ENCODE results near the gene PITPNM1.
"Not testable (repeated sequence)": the region's sequence is repeated elsewhere in the genome, so short reads cannot be mapped to it uniquely, and the experiment has no call there.

Gene PITPNM1

DNA sequence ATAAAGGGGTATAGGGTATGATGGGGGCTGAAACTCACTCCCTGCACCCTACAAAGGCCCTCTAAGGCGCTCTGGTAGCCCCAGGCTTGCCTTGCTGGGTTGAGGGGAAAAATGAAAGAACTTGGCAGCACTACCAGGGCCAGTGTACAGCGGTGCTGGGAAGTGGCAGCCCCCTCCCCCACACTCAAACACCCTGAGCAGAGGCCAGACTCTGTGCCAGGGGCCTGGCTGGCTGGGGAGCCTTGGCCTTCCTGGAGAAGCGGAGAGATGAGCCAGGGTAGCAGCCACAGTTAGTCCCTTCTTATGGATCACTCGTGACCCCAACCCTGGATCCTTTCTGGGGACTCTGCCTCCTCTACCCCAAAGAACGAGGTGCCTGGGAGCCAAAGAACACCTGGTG is 38.8 kb downstream of the PITPNM1 start:
- DNase-seq (ENCODE audit: low spot score): no peak

DNA sequence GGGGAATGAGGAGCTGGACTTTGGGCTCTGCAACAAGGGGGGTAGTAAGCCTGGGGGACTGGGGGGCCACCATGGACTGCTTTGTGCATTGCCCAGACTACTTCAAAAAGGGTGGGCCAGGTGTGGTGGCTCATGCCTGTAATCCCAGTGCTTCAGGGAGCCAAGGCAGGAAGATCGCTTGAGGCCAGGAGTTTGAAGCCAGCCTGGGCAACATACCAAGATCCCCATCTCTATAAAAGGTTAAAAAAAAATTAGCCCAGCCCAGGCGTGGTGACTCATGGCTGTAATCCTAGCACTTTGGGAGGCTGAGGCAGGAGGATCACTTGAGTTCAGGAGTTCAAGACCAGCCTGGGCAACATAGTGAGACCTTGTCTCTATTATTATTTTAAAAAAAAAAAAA is 39.6 kb downstream of the PITPNM1 start:
- DNase-seq (ENCODE audit: low spot score): not testable (repeated sequence)

DNA sequence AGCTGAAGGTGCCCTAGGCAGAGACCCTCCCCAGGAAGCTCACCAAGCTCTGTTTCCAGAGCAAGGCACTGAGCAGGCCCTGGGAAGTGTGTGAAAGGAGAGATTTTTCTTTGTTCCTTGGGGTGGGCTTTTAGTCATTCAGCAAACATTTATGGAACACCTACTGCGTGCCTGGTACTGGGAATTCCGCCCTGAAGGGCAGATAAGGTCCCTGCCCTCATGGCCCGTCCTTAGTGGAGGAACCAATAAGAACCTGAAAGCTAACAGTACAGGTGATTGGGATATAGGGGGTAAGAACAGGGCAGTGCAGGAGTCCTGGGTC is 40.0 kb downstream of the PITPNM1 start:
- no peak for DNase-seq (ENCODE audit: low spot score)

DNA sequence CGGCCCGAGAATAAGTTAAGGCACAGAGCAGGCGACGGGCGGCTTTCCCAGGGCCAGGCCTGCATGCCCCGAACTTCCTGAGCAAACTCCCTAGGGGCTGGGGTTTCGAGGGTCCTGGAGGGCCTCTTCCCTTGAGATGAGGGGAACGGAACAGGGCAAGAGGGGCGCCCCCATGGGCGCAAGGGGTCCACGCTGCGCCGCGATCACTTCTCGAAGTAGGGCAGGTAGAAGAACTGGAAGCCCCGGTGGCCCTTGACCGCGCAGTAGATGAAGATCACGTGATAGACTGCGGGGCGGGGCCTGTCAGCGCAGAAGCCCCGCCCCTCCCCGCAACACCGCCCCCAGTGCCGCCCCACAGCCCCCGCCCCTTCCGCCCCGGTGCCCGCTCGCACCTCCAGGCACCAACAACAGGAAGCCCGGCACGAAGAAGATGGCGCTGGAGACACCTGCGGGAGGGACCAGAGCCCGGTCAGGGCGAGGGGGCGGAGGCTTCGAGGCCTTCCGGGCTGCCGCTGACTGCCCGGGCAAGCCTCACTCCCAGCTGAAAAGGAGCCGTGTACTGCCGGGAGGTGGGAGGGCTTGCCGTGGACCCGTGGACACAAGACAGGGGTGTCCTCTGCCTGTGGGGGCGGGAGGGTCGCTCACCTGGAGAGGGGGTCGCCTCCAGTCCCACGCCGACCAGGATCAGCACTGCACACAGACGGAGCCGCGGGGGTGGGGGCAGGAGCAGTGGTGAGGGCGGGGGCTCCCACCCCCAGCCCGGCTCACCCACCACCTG is 40.6 kb downstream of the PITPNM1 start:
- peak; percentile 81 for DNase-seq (ENCODE audit: low spot score)

DNA sequence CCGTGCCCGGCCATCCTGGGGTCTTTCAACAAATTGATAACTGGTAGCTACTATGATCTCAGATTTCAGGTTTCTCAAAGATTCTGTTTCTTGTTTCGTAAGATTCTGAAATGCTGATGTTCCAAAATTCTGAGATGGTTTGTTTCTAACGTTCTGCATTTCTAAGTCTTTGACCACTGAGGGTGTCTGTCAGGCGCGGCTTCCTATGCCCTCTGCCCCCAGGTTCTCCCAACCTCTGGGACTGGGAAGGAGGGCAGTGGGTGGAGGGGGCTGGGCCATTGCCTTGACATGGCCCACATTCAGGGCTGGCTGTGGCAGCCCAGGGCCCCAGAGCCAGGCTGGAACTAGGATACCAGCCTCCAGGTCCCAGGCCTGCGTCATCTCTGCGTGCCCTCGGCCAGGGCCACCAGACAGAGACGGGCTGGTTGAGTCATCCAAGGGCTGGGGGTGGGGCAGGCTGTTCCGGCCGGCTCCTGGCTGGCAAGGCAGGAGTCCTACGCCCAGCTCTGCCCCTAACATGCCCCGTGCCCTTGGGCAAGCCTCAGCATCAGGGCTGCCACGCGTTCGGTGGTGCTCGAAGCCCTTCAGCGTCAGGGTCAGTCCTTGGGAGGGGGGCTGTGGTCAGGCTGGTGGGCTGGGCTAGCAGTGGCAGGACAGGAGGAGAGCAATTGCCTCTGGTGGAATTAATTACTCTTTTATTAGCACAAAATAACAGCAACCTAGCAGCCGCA is 41.3 kb downstream of the PITPNM1 start:
- no peak for DNase-seq (ENCODE audit: low spot score)

DNA sequence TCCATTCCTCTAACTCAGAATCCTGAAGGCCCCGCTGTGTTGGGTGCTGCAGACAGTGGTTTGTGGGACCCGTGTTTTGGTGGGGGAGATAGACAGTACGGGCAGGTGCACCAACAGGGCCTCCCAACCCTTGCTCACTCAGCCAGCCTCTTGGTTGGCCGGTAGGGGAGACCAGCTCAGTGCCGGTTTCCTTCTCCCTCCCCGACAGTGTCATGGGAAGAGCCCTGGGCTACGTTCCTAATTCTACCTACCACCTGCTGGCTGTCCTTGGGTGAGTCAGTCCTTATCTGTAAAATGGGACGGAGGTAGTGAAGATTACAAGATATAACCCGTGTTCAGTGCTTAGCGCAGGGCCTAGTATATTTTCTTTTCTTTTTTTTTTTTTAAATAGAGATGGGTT is 42.0 kb downstream of the PITPNM1 start:
- DNase-seq (ENCODE audit: low spot score): no peak

DNA sequence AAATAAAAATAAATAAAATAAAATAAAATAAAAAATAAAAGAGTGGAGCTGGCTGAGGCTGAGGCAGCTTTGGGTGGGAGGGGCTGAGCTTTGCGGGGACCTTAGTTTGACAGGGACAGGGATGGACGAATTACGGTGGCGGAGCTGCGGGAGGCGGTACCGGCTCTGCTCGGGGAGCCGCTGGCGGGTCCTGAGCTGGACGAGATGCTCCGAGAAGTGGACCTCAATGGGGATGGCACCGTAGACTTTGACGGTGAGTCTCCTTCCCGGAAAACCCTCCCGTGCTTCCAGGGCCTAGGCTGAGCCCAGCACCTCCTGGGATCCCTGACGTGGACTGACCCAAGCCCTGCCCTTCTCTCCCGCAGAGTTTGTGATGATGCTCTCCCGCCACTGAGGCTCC is 46.9 kb downstream of the PITPNM1 start:
- DNase-seq (ENCODE audit: low spot score): no peak

DNA sequence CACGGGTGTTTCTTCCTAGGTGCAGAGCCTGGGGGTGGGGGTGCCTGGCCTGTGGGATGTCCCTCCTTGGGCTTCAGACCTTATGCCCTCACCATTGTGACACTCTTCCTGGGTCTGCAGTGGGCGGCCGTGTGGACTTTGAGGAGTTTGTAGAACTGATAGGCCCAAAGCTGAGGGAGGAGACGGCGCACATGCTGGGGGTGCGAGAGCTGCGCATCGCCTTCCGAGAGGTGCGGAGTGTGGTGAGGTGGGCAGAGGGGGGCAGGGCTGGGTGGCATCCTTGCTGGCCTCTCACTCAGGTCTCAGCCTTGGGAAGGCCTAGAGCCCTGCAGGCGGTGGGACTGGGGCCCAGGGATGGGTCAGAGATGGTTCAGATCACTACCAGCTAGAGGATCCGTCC is 47.7 kb downstream of the PITPNM1 start:
- no peak for DNase-seq (ENCODE audit: low spot score)

DNA sequence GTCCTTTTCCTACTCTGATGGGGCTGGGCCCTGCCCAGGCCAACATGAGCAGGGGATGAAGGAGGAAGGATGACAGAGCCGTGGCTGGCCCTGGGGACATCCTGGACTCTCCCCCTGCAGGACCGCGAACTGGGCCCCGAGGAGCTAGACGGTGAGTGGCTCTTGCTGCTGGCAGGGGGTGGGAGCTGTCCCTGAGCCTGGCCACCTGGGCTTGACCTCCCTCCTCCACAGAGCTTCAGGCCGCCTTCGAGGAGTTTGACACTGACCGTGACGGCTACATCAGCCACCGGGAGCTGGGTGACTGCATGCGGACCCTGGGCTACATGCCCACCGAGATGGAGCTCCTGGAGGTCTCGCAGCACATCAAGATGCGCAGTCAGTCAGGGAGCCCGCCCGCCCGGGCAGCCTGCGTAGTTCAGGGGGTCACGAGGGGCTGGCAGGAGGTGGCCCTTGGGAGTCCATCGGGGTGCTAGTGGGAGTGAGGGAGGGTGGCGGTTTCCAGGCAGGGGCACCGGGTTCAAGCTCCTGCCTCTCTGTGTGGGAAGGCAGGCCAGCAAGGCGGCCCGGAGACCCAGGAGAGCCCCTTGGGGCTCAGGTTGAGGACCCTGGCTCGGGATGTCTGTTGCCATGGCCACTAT is 49.0 kb downstream of the PITPNM1 start:
- no peak for DNase-seq (ENCODE audit: low spot score)

DNA sequence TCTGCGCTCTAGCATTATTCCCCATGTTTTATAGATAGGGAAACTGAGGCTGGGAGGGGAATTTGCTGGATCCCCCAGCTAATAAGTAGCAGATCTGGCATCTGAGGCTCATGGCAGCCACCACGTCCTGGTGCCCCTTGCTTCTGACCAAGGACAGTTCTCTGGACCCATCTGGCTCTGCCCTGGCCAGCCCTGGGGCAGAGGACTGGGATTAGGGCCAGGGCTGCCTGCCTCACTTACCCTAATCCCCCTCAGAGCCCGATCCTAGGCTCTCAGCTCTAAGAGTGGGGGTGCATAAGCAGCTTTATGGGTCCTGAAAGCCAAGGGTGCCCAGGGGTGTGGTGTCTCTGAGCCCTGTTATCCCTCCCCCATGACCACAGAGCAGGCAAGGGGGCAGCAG is 50.1 kb downstream of the PITPNM1 start, which contains the start of gene CABP4:
Gene CABP4 (plus strand): TSS at position 301 of the 400 bp plus-strand sequence. CDS start 70 bp downstream, at position 371.
- no peak for DNase-seq (ENCODE audit: low spot score)

DNA sequence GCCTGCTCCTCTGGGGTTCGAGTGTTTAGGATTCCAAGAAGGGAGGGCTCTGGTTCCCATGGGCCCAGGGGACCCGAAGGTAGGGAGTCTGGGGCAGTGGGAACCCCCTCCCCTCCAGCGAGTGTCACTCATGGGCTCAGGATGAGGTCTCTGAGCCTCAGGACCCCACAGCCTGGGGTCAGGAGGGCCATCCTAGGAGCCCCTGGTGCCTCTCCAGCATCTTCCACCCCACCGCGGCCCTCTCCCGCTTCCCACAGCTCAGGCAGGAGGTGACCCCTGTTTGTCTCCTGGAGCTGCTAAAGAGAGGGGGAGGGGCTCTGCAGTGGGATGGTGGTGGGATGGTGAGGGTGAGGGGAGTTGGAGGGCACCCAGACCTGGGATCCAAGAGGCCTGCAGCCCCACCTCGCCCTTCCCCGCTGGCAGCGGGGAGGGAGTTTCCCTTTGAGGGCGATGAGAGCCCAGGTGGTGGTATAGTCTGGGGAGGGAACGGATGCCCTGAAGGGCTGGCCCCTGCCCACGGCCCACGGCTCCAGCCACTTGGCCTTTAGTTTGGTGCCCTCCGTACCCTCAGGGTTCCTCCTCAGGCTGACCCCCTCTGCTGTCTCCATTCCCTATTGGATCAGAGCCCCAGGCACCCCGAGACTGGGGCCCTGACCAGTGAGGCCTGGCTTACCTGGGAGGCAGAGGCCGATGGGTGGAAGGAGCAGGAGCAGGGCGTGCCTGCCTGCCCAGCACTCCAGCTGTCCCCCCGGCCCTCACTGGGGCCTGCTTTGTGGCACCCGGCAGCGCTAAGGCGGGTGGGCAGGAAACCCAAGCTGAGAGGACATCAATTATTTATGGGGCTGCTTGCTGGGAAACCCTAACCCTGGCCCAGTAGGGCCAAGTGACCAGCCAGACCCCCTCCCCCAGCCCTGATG is 51.1 kb downstream of the PITPNM1 start:
- DNase-seq (ENCODE audit: low spot score): no peak

DNA sequence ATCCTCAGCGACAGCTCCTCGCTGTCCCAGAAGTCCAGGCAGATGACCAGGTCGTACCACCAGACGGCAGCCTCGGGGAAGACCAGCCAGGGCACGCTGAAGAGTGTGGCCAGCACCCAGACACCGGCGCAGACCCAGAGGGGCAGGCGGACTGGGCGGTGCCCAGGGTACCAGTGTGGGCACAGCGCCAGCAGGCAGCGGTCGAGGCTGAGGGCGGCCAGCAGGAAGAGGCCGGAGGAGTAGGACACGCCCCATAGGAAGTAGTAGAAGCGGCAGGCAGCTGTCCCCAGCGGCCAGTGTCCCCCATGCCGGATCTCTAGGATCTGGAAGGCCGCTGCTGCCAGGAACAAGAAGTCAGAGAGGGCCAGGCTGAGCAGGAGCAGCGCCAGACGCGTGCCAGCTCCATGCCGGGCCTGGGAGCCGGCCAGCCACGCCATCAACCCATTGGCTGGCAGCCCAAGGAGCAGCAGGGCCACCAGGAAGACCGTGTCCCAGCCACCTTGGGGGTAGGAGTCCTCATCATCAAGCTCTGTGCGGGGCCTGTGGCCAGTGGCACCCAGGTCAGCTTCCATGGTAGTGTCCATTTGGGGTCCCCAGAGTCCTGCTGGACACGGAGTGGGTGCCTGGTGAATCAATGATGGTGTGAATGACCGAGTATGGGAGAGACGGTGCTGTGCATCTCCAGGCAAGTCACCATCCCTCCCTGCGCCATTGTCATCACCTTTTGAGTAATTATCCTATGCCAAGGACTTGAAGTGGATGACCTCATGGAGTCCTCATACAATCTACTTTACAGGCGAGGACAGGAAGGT is 52.8 kb downstream of the PITPNM1 start, which contains the start of gene GPR152:
Gene GPR152 (minus strand): TSS at position 589 of the 812 bp plus-strand sequence. CDS start 5 bp downstream, at position 584.
- peak; percentile 32 for DNase-seq (ENCODE audit: low spot score)

DNA sequence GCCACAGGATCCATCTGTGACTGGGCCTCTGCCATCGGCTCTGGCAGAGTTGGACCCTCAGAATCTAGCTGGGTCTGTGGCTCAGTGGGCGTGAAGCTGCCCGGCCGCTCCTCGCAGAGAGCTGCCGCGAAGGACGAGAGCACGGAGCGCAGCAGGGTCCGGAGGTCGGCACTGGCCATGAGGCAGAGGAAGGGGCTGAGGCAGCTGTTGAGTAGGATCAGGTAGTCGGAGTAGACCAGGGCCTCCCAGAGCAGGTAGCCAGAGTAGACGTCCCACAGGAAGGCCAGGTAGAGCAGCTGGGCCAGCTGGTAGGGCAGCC is 53.5 kb downstream of the PITPNM1 start:
- DNase-seq (ENCODE audit: low spot score): no peak

DNA sequence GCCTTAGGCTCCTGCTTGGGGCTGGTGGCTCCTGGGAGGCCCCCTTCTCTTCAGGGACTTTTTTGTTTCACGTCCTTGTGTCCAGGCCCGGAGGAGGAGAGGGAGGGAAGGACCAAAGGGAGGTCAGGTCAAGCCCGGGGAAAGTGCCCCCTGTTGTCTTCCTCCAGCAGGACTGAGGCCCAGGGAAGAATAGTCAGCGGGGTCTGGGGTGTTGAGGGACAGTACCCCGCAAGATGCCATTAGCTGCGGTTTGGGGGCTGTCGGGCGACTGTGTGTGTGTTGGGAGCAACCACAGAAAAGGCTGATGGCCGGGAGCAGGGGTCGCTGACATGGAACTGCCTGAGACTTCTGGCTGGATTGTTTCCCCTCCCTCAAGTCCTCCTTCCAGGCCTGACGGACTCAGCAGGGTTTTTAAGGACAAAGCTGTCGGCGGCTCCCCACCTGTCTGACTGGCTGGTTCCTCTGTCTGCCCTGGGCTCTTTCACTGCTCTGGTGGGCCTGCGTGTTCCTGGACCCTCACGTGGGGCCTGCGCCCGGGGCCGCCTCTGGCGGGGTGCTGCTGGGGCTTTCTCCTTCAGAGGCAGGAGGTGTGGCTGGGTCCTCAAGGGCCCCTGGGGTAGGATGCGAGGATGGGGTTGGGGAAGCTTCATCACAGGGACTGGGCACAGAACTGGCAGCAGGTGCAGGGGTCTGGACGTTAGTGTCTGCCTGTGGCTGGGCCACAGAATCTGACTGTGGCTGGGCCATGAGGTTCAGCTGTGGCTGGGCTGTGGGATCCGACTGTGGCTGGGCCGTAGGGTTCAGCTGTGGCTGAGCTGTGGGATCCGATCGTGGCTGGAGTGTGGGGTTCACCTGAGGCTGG is 54.1 kb downstream of the PITPNM1 start:
- no peak for DNase-seq (ENCODE audit: low spot score)

DNA sequence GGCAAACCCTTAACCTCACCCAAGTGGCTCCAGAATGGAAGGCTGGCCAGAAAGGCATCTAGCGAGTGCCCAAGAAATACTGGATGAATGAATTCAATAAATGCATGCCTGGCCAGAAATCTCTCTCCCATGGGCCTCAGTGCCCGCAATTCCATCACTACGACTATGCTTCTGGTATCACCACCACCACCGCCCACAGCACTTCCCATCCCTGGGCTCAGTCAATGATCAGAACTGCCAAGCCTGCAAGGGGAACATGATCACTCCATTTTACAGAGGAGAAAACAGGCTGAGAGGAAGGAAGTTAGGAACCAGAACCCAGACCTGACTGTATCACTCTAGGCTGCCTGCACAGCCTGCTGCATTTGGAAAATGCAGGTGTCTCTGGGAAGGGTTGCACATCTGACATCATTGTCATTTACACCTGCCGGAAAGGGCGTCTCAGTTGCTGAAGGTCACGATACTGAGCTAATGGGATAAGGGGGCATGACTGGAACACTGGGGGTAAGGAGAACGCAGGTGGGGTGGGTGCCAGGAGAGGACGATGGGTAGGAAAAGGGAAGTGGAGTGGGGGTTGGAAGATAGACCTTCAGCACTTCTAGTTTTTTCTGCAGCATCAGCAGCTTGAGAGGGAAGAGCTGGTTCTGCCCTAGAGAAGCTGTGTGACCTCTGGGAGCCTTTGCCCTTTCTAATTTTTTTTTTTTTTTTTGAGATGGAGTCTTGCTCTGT is 55.9 kb downstream of the PITPNM1 start:
- DNase-seq (ENCODE audit: low spot score): no peak

DNA sequence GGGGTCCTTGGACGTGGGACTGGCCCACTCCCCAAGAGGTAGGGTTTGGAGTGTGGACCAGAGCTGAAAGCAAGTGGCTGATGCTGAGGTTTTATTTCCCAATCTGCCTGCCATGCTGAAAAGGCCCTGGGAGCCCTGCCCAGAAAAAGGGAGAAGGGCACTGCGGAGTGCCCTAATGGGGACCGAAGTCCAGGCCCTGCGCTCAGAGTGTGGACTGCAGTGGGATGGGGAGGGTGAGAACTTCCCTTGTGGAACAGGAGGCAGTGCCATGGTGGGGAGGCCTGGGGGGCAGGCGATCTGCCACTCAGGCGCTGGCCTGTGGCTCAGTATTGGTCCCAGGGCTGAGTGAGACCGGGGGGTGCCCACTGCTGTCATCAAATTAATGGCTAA is 56.9 kb downstream of the PITPNM1 start:
- DNase-seq (ENCODE audit: low spot score): no peak

DNA sequence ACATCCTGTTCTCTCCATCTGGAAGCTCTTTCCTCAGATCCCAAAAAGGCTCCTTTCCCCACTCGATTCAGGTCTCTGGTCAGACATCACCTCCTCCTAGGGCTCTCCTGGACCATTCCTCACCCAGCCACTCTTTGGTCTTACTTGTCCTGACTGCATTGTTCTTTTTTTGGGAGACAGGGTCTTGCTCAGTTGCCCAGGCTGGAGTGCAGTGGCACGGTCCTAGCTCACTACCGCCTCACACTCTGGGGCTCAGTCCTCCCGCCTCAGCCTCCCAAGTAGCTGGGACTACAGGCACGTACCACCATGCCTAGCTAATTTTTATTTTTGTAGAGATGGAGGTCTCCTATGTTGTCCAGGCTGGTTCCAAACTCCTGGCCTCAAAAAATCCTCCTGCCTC is 59.6 kb downstream of the PITPNM1 start:
- no peak for DNase-seq (ENCODE audit: low spot score)

DNA sequence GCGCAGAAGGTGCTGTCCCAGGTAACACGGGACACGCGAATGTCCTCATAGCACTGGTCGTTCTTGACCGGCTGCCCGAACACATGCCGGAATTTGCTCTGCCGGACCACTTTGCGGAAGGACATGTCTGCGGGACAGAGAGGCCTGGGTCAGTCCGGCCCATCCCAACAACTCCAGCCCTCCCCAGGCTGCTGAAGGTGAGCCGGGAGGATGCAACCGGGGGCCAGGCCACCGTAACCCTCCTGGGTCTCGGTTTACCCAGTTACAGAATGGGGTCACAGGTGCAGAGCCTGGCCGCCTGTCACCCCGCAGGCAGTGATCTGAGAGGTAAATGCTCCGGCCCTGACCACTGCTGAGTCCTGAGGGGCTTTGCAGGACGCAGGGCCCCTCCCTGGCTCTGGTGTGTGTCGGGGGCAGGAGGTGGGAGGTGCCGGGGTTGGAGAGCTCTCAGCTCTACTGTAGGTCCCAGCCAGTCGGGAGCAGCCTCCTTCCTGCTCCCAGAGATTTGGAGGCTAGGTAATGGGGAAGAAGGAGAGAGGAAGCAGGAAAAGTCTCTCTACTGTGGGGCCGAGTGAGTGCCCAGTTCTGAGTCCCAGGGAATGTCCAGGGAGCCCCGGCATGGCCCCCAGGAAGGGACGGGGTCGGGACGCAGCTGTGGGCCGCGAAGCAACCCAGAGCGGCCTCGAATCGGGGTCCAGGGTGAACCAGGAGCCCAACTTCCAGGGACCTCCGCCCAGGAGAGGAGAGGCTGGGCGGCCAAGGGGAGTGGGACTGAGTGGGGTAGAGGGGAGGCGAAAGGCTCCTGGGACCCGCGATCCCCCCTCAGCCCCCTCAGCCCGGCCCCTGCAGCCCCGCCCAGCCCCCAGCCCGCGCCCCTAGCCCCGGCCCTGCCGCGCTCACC is 62.4 kb downstream of the PITPNM1 start:
- no peak for DNase-seq (ENCODE audit: low spot score)

Measured in cerebellar cortex (tissue), 1 donor.